T-helper 2 cell treated with Interferon-gamma antibody and Interleukin-4, amounts not matched to agents 100 ng/mL and 5 ng/mL, for 36 hours (primary cell): Measurements from ENCODE around the gene SYTL1. TPM values are rescaled to one million over a fixed set of nuclear protein-coding genes. Genes with fewer than 3 reads are reported as not detected.
"Not testable (repeated sequence)": the region's sequence is repeated elsewhere in the genome, so short reads cannot be mapped to it uniquely, and the experiment has no call there.

Source experiments
- intact Hi-C: fragments of 100-400 bp; cut with micrococcal nuclease; formaldehyde crosslinking; loops from one replicate; pipeline ENCODE4 v1.15.1; 2023
- total RNA-seq: library from RNA; stranded (reverse); gene quantifications from 2 replicates; pipeline ENCODE4 v1.2.3, GENCODE V29; 2022

The SYTL1 gene
- total RNA-seq, 1 donor from 2014 or later: 83.6 TPM

- intact Hi-C loops: no loop called here
Observed at GRCh38 chr1:27380766-27381733, 39.2 kb downstream of the SYTL1 start.

GRCh38 chr1:27381969-27382762, 40.3 kb downstream of the SYTL1 start:
- intact Hi-C loops: no loop called here

GRCh38 chr1:27383039-27383605, 41.3 kb downstream of the SYTL1 start, which contains the start of gene CD164L2:
TSS of gene CD164L2 (minus strand) at chr1:27383333. CDS start at chr1:27383239, 94 bp downstream.
- intact Hi-C loops: no loop called here

- intact Hi-C loops: no loop called here
Observed at GRCh38 chr1:27383661-27384060, 41.8 kb downstream of the SYTL1 start.

- intact Hi-C loops: not testable (repeated sequence)
Observed at GRCh38 chr1:27384797-27385196, 43.0 kb downstream of the SYTL1 start.

GRCh38 chr1:27388337-27389005, 46.6 kb downstream of the SYTL1 start:
- intact Hi-C loops: loop anchor here (1.0 kb wide), 1 partner anchor 87 kb away; no protein-coding TSS in a partner anchor

GRCh38 chr1:27391511-27392095, 49.8 kb downstream of the SYTL1 start:
- intact Hi-C loops: loop anchor here (1.0 to 10.0 kb wide), 6 partner anchors 26 to 287 kb away; partner anchors contain the start of genes AHDC1 and TMEM222

- intact Hi-C loops: loop anchor here (1.0 to 10.0 kb wide), 6 partner anchors 27 to 287 kb away; partner anchors contain the start of genes AHDC1 and TMEM222
Observed at GRCh38 chr1:27392096-27392777, 50.4 kb downstream of the SYTL1 start, which contains the start of gene GPR3. TSS of gene GPR3 (plus strand) at chr1:27392622. CDS start at chr1:27393799, 1,177 bp downstream.

- intact Hi-C loops: loop anchor here (1.0 to 10.0 kb wide), 6 partner anchors 28 to 288 kb away; partner anchors contain the start of genes AHDC1 and TMEM222
Observed at GRCh38 chr1:27392778-27393635, 51.2 kb downstream of the SYTL1 start.

- intact Hi-C loops: loop anchor here (2.0 to 10.0 kb wide), 6 partner anchors 61 to 349 kb away; partner anchors contain the start of genes AHDC1 and TMEM222
Observed at GRCh38 chr1:27393641-27394281, 51.9 kb downstream of the SYTL1 start.

- intact Hi-C loops: loop anchor here (2.0 to 10.0 kb wide), 4 partner anchors 61 to 349 kb away; partner anchors contain the start of gene TMEM222
Observed at GRCh38 chr1:27394282-27394658, 52.4 kb downstream of the SYTL1 start.

GRCh38 chr1:27394925-27395324, 53.1 kb downstream of the SYTL1 start:
- intact Hi-C loops: loop anchor here (1.0 to 10.0 kb wide), 5 partner anchors 62 to 350 kb away; partner anchors contain the start of gene TMEM222

GRCh38 chr1:27395441-27396195, 53.8 kb downstream of the SYTL1 start:
- intact Hi-C loops: loop anchor here (1.0 to 10.0 kb wide), 4 partner anchors 63 to 351 kb away; no protein-coding TSS in a partner anchor

- intact Hi-C loops: loop anchor here (10.0 kb wide), 1 partner anchor 292 kb away; no protein-coding TSS in a partner anchor
Observed at GRCh38 chr1:27397110-27397509, 55.3 kb downstream of the SYTL1 start.

GRCh38 chr1:27397749-27398148, 55.9 kb downstream of the SYTL1 start:
- intact Hi-C loops: loop anchor here (10.0 kb wide), 1 partner anchor 293 kb away; no protein-coding TSS in a partner anchor

- intact Hi-C loops: loop anchor here (10.0 kb wide), 1 partner anchor 294 kb away; no protein-coding TSS in a partner anchor
Observed at GRCh38 chr1:27398405-27399149, 56.8 kb downstream of the SYTL1 start.
